ENCODE data around the gene COL5A2.

DNA sequence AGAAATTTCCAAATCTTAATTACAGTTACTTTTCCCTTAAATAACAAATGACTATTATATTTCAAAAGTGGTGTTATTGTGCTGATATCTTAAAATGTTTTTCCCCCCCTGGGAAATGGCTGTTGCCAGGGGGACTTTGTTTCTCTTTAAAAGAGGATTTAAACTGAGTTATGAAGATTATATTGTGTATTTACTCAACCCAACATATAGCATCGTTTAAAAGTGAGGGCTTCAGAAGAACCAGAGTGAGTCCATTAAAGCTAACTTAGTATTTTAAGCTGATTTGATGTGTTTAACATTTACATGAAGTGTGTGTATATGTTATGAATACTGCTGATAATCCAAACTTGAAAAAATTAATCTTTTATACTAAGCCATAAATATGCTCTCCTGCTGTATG, 81.6 kb downstream of the COL5A2 start:
- no peak for TF ChIP-seq POLR2AphosphoS5 (IDR thresholded peaks at IDR 0.05; ENCODE audit: insufficient read depth, low read depth, low read length)
- TF ChIP-seq POLR2A (IDR thresholded peaks at IDR 0.05; ENCODE audit: low read depth, low read length), result no peak
- TF ChIP-seq, protein P1, sequence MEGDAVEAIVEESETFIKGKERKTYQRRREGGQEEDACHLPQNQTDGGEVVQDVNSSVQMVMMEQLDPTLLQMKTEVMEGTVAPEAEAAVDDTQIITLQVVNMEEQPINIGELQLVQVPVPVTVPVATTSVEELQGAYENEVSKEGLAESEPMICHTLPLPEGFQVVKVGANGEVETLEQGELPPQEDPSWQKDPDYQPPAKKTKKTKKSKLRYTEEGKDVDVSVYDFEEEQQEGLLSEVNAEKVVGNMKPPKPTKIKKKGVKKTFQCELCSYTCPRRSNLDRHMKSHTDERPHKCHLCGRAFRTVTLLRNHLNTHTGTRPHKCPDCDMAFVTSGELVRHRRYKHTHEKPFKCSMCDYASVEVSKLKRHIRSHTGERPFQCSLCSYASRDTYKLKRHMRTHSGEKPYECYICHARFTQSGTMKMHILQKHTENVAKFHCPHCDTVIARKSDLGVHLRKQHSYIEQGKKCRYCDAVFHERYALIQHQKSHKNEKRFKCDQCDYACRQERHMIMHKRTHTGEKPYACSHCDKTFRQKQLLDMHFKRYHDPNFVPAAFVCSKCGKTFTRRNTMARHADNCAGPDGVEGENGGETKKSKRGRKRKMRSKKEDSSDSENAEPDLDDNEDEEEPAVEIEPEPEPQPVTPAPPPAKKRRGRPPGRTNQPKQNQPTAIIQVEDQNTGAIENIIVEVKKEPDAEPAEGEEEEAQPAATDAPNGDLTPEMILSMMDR (IDR thresholded peaks at IDR 0.05; ENCODE audit: extremely low read depth in 1 of 2, insufficient read depth in 1 of 2, low read depth in 1 of 2, low read length in 2 of 2), result no peak
- TF ChIP-seq EZH2 (IDR thresholded peaks at IDR 0.05; ENCODE audit: borderline replicate concordance, low read depth, low read length, severe bottlenecking), result no peak
- TF ChIP-seq, protein P2, sequence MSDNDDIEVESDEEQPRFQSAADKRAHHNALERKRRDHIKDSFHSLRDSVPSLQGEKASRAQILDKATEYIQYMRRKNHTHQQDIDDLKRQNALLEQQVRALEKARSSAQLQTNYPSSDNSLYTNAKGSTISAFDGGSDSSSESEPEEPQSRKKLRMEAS (IDR thresholded peaks at IDR 0.05; ENCODE audit: insufficient read depth, insufficient read length), result no peak
- no peak for TF ChIP-seq GATA2 (IDR thresholded peaks at IDR 0.05; ENCODE audit: insufficient read depth, insufficient read length, low read depth, low read length)

Measured in endothelial cell of umbilical vein (primary cell).